Dendritic cell treated with granulocyte-macrophage colony-stimulating factor and Interleukin-4, amounts not matched to agents 40 ng/mL and 50 ng/mL, for 4 days (primary cell): ENCODE results near the gene CRADD.
"Not testable (repeated sequence)": the region's sequence is repeated elsewhere in the genome, so short reads cannot be mapped to it uniquely, and the experiment has no call there.

Source experiments
- H3K27ac Mint-ChIP-seq: one replicate; pipeline ENCODE4 v1.8.0; 2022; ENCODE audit warnings: mild to moderate bottlenecking, mixed read lengths
- H3K27me3 Mint-ChIP-seq: one replicate; pipeline ENCODE4 v1.8.0; 2022; ENCODE audit warnings: mild to moderate bottlenecking, mixed read lengths
- H3K36me3 Mint-ChIP-seq: one replicate; pipeline ENCODE4 v1.8.0; 2022; ENCODE audit warnings: low read depth, mixed read lengths
- H3K4me1 Mint-ChIP-seq: one replicate; pipeline ENCODE4 v1.8.0; 2022; ENCODE audit warnings: low read depth, mixed read lengths
- H3K4me3 Mint-ChIP-seq: one replicate; pipeline ENCODE4 v1.8.0; 2022; ENCODE audit warnings: mild to moderate bottlenecking, moderate library complexity, mixed read lengths
- H3K9me3 Mint-ChIP-seq: one replicate; pipeline ENCODE4 v1.8.0; 2022; ENCODE audit warnings: mixed read lengths
- intact Hi-C: fragments of 100-400 bp; cut with micrococcal nuclease; formaldehyde crosslinking; loops from one replicate; pipeline ENCODE4 v1.15.0; 2022

CRADD gene

DNA sequence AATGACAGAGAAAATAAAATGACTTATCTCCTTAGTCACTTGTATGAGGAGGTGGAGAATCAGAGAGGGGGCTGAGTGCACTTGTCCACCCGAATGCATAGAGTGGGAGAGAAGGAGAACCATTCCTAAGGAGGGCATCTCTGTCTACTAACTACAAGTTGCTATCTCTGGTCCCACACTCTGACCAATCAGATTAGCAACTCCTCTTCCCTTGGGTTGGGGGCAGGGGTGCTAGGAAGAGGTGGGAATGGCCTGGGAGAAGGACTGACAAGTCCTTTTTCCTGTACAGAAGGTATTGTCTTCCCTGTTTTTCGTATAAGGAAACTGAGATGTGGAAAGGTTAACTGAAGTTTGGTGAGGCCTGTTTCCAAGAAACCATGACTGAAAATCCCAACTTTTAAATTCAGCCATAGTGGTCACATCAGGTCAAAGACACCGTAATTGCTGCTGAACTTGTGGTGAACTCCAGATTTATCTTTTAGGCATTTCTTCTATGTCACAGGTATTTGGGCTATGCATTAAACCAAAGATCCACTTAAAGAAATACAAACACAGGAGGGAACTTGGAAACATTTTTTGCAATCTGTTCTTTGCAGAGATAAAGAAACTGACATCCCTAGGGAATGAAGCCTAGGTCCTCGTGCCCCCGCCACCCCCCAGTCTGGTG is 207.8 kb downstream of the CRADD start:
- intact Hi-C loops: no loop called here

DNA sequence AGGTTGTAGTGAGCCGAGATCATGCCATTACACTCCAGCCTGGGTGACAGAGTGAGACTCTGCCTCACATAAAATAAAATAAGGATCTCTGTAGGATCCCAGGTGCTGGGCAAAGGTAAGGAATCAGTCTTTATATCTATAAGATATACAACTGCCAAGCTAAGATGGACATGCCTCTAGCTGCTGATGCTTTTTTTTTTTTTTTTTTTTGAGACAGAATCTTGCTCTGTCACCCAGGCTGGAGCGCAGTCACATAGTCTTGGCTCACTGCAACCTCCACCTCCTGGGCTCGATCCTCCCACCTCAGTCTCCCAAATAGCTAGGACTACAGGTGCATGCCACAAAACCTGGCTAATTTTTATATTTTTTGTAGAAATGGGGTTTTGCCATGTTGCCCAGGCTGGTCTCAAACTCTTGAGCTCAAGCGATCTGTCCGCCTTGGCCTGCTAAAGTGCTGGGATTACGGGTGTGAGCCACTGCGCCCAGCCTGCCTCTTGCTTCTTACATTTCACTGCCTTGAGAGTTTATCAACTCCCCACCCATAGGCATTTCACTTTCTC is 208.9 kb downstream of the CRADD start:
- H3K27ac Mint-ChIP-seq, H3K9me3 Mint-ChIP-seq, H3K4me1 Mint-ChIP-seq, intact Hi-C loops, H3K27me3 Mint-ChIP-seq, H3K4me3 Mint-ChIP-seq, H3K36me3 Mint-ChIP-seq: not testable (repeated sequence)

More for the DNA sequence above, 207.8 kb downstream of the CRADD start:
- Mint-ChIP-seq H3K4me1 (peaks cover 16% of the 10 kb centered on the region), H3K27ac (no peak overlapping the region), H3K4me3 (no peak overlapping the region), H3K9me3 (no peaks in the 10 kb centered on the region), H3K36me3 (no peaks in the 10 kb centered on the region), H3K27me3 (no peaks in the 10 kb centered on the region)

DNA sequence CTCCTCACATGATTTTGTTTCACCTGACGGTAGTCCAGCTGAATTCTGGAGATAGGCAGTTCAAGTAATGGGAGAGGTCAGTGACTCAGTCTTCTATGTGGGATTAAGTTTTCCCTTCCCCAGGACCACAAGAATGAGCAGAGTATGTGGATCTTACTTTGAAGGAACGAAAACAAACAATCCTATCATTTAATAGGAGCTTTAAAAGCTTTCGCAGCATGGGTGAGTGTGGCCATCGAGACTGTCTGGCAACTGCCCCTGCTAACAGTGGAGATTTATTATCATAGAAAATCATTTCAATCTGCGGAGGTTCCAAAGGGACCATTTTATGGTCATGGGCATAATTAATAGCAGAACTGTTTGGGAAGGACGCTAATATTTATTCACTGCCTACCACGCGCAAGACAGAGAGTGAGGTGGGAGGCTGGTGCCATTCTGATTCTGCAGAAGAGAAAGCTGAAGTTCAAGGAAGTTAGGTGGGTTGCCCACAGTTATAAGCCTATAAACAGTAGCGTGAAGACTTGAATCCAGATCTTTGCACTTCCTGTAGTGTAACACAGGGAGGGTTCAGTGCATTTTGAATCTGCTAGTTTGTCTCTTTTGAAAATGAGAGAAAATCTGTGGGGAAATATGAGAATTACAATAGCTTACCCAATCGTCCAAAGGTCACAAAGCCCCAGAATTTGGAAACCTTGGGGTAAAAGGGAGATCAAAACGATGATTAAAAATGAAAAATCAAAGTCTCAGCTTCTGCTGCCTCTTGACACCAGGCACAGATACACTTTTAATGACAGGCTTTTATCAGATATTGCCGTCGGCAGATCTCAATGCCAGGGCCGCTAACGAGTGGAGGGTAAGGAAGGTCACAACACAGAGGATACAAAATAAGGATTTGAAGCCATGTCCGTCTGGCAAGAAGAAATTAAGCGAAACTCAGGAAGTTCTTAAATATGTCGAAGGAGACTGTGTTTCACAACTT is 209.6 kb downstream of the CRADD start:
- no peaks in the 10 kb centered on the region for H3K36me3 Mint-ChIP-seq
- peaks cover 9% of the 10 kb centered on the region for H3K4me1 Mint-ChIP-seq
- no peaks in the 10 kb centered on the region for H3K27me3 Mint-ChIP-seq
- H3K27ac Mint-ChIP-seq: no peak overlapping the region
- no peak overlapping the region for H3K4me3 Mint-ChIP-seq
- H3K9me3 Mint-ChIP-seq: no peaks in the 10 kb centered on the region
- intact Hi-C loops: no loop called here

DNA sequence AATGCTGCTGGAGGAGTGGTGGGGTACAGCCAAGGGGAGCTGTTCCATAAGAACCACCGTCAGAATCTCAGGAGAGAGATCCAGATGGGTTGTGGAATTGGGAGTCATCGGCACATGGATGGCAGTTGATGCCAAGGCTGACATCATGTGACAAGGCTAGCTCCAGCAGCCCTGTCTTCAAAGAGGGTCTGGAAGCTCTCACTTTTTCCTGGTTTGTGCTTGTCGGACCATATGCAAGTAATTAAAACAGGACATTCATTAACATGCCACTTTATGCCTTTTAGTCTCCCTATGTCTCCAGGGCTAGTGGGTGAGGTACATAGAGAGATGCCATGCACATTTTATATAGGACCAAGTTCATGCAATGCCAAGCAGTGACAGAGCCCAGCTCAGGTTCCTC is 211.8 kb downstream of the CRADD start:
- H3K4me1 Mint-ChIP-seq: peaks cover 9% of the 10 kb centered on the region

DNA sequence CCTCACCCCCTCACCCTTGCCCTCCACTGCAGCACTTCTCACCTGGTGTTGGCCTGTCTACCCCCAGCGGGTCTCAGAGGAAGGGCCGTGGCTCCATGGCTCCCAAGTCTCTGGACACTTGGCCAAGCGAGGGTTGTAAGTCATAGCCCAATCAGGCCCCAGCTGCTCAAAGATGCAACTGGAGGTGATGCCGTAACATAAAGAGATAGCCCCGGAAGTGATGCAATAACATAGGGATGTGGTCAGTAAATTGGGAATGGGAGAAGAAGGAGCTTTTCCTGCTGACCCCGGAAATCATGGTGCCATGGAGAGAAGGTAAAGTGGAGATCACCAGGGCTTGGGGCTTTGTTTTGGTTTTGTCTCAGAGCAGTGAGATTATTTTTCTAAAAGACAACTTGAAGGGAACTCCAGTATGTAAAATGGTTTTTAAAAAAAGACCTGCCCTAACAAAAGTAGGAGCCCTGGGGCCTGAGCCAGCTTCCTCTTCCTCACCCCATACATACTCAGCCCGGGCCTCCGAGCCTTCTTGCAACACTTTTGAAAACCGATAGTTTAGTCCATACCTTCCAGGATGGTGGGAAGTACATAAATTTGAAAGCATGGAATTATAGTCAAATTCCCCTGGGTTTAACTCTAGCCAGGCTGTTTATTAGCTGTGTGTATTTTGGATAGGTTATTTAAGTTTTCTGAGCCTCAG is 212.5 kb downstream of the CRADD start:
- Mint-ChIP-seq H3K27me3 (peaks cover 2% of the 10 kb centered on the region), H3K4me1 (peaks cover 13% of the 10 kb centered on the region), H3K27ac (no peak overlapping the region), H3K9me3 (no peaks in the 10 kb centered on the region), H3K36me3 (no peaks in the 10 kb centered on the region), H3K4me3 (no peak overlapping the region)
- intact Hi-C loops: no loop called here

More for the DNA sequence above, 211.8 kb downstream of the CRADD start:
- no peaks in the 10 kb centered on the region for H3K36me3 Mint-ChIP-seq
- H3K4me3 Mint-ChIP-seq: no peak overlapping the region
- H3K27ac Mint-ChIP-seq: no peak overlapping the region
- no peaks in the 10 kb centered on the region for H3K9me3 Mint-ChIP-seq
- intact Hi-C loops: no loop called here
- peaks cover 1% of the 10 kb centered on the region for H3K27me3 Mint-ChIP-seq

DNA sequence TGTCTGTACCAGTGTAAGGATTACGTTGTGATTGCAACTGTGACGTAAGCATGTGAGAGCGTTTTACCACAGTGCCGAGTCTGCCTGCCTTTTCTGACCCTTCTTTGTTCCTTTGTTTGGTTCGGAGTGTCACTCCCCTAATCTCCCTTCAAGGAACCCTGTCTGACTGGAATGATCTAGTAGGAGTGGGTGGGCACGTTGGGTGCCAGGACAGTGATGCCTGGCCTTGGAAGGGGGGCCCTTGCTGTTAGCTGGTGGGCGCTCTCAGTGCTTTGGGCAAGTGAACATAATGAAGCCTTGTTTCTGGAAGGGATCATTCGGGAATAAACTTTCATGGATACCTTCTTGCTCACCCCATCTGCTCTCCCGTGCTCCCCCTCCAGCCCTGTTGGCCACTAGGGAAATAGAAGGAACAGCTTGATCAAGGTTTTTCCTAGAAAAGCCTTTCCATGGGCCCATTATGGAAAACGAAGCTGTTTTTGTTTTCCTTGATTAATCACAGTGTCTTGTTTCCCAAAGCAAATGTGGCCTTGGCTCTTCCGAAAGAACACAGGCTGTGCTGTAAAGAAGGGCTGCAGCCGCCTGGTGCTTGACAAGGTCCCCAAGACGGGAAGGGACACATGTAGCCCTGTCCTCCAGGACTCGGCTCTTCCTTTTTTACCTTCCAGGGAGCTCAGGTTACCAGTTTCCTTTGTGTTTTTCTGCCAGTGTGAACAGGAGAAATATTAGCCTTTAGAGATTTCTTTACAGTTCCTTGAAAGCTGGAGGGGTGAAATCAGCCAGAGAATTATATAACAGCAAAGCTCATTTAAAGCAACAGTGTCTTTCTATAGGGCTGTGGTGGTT is 215.5 kb downstream of the CRADD start:
- H3K36me3 Mint-ChIP-seq: no peaks in the 10 kb centered on the region
- intact Hi-C loops: no loop called here
- no peak overlapping the region for H3K4me3 Mint-ChIP-seq
- H3K27me3 Mint-ChIP-seq: peaks cover 4% of the 10 kb centered on the region
- no peak overlapping the region for H3K27ac Mint-ChIP-seq
- H3K4me1 Mint-ChIP-seq: peaks cover 20% of the 10 kb centered on the region
- no peaks in the 10 kb centered on the region for H3K9me3 Mint-ChIP-seq

DNA sequence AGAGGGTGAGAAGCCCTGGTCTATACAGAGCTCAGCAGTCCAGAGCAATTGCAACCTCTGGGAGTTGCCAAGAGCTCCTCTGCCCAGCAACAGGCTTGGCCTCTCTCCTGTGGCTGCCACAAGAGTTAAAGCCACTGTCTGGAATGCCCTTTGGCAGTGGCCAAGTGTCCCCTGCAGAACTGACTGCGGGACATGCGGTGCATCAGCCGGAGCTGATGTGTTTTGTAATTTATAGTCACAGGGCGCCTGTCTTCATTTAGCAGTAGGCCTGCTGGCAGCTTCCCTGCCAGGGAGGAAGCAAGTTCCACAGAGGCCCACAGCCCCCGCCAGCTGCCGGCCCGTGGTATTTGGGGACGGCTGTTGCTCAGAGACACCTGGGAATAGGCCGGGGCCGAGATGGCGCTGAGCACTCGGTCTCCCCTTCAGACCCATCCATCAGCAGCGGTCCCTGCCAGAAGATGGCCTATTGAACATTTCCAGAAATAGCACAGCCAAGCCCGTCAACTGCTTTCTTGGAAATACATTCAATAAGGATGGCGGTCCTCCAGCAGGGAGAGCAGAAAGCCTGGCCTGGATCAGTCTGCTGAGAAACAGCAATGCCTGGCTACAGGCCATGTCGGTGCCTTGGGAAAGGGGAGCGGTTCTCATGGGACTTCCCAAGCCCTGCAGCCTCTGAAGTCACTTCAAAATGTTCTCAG is 217.4 kb downstream of the CRADD start:
- Mint-ChIP-seq H3K27ac (no peak overlapping the region), H3K4me1 (peaks cover 17% of the 10 kb centered on the region), H3K36me3 (no peaks in the 10 kb centered on the region), H3K27me3 (peaks cover 4% of the 10 kb centered on the region), H3K4me3 (no peak overlapping the region), H3K9me3 (no peaks in the 10 kb centered on the region)
- intact Hi-C loops: no loop called here

DNA sequence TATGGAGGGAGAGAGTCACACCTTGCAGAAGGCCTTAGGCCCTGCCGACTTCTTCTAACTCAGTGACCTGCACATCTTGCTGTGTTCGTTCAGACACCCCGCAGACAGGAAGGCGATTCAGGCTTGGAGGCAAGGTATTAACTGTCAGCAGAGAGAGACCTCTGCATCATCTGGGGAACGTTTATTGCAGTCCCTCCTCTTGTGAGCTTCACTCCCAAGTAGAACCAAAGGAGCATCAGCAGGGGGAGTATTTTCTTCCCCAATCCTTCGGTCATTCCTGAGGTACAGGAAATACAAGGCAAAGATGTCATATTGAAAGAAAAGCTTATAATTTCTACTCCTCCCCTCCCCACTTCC is 217.9 kb downstream of the CRADD start:
- intact Hi-C loops: no loop called here
- Mint-ChIP-seq H3K4me3 (no peak overlapping the region), H3K4me1 (peaks cover 11% of the 10 kb centered on the region), H3K27me3 (peaks cover 4% of the 10 kb centered on the region), H3K36me3 (no peaks in the 10 kb centered on the region), H3K9me3 (no peaks in the 10 kb centered on the region), H3K27ac (no peak overlapping the region)

DNA sequence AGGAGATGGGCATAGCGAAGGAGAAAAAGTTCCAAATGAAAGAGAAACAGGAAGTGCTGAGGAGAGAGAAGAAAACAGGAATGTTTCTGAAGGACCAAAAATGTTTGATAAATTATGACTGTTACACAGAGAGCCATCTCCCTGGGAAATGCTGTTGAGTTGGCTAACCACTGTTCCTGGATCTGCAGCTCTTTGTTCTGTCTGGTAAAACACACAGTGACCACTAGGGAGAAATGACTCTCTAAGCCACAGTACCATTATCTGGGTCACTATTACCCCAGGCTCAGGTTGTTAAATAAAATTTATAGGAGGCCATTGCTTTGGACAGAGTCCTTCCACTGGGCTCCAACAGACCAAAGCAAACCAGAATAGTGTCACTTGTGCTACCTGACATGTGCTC is 219.3 kb downstream of the CRADD start:
- H3K27me3 Mint-ChIP-seq: peaks cover 4% of the 10 kb centered on the region
- H3K9me3 Mint-ChIP-seq: no peaks in the 10 kb centered on the region
- no peak overlapping the region for H3K27ac Mint-ChIP-seq
- no peaks in the 10 kb centered on the region for H3K36me3 Mint-ChIP-seq
- H3K4me1 Mint-ChIP-seq: peaks cover 11% of the 10 kb centered on the region
- intact Hi-C loops: no loop called here
- H3K4me3 Mint-ChIP-seq: no peak overlapping the region

DNA sequence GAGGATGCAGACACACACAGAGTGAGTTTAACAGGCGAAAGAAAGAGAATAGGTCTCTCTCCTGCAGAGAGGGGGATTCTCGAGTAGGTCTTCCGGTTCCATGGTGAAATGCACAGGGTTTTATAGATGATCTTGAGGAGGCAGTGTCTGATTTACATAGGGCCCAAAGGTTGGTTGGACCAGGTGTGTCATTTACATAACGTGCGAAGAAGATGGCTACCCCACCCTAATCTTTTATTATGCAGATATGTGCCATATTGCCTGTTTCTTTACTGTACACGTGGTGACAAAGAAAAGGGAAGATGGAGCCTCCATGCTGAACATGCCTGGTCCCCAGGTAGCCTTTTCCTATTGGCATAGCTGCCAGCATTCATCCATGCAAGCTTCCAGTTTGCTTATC is 219.8 kb downstream of the CRADD start:
- H3K27ac Mint-ChIP-seq: no peak overlapping the region
- intact Hi-C loops: no loop called here
- H3K36me3 Mint-ChIP-seq: no peaks in the 10 kb centered on the region
- H3K9me3 Mint-ChIP-seq: no peaks in the 10 kb centered on the region
- H3K4me3 Mint-ChIP-seq: no peak overlapping the region
- peaks cover 11% of the 10 kb centered on the region for H3K4me1 Mint-ChIP-seq
- H3K27me3 Mint-ChIP-seq: peaks cover 4% of the 10 kb centered on the region

DNA sequence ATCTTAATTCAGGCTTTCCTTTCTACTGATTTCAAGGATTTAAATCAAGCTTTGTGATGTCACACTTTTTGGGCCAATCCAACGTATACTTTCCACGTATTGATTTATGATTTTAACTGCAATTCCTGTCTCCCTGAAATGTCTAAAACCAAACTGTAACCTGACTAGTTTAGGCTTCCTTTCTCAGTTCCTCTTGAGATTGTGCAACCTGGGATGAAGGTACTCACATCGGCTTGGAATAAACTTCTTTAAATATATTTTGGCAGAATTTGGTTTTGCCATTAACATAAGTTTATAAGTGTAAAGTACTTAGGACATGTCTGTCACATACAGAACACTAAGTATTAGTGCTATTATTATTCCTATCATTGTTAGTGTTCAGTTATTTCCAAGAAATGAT is 224.6 kb downstream of the CRADD start:
- Mint-ChIP-seq H3K4me3 (no peak overlapping the region), H3K36me3 (no peaks in the 10 kb centered on the region), H3K4me1 (no peaks in the 10 kb centered on the region), H3K27me3 (no peaks in the 10 kb centered on the region), H3K9me3 (no peaks in the 10 kb centered on the region), H3K27ac (no peak overlapping the region)
- intact Hi-C loops: no loop called here

DNA sequence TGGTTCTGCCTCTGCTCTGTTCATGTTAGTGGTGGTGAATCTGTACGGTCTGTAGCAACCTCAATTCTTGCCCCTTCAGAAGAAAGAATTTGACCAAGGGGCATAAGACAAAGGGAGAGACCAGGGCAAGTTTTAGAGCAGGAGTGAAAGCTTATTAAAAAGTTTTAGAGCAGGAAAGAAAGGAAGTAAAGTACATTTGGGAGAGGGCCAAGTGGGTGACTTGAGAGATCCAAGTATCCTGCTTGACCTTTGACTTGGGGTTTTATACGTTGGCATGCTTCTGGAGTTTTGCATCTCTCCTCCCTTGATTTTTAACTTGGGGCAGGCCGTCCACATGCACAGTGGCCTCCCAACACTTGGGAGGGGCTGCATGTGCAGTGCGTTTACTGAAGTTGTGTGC is 225.0 kb downstream of the CRADD start:
- Mint-ChIP-seq H3K9me3 (no peaks in the 10 kb centered on the region), H3K4me3 (no peak overlapping the region), H3K27me3 (no peaks in the 10 kb centered on the region), H3K4me1 (no peaks in the 10 kb centered on the region), H3K27ac (no peak overlapping the region), H3K36me3 (no peaks in the 10 kb centered on the region)
- intact Hi-C loops: no loop called here
